Esophagus squamous epithelium (tissue), 5 donors: ENCODE results near the gene MOSMO. TPM values are rescaled to one million over a fixed set of nuclear protein-coding genes. Genes with fewer than 3 reads are reported as not detected.
"Not testable (repeated sequence)": the region's sequence is repeated elsewhere in the genome, so short reads cannot be mapped to it uniquely, and the experiment has no call there.

Experiments used
- DNase-seq: peaks from one replicate; lab custom pipeline; 2025; lab: John Stamatoyannopoulos, UW
- H3K27ac ChIP-seq, 4 donors: fragments of 200-600 bp; sonication (generic); one replicate each; pipeline ENCODE4 v1.5.1; 2016 to 2019; ENCODE audit warnings: mild to moderate bottlenecking in 1 of 4
- H3K27me3 ChIP-seq, 4 donors: fragments of 200-600 bp; sonication (generic); 1 replicate in 3 of 4; 2 replicates in 1 of 4; pipeline versions ENCODE4 v1.5.1 to v1.6.0; 2017 to 2021; ENCODE audit warnings: antibody characterized with exemption in 1 of 4
- H3K36me3 ChIP-seq, 3 donors: fragments of 200-600 bp; sonication (generic); one replicate each; pipeline ENCODE4 v1.5.1; 2016 to 2019
- H3K4me1 ChIP-seq, 3 donors: fragments of 200-600 bp; sonication (generic); one replicate each; pipeline ENCODE4 v1.5.1; 2017 to 2019
- H3K4me3 ChIP-seq, 4 donors: fragments of 200-600 bp; sonication (generic); 1 replicate in 3 of 4; 2 replicates in 1 of 4; pipeline ENCODE4 v1.5.1; 2016 to 2019; ENCODE audit warnings: mild to moderate bottlenecking in 2 of 4, moderate library complexity in 1 of 4
- H3K9me3 ChIP-seq, 3 donors: fragments of 200-600 bp; sonication (generic); one replicate each; pipeline ENCODE4 v1.5.1; 2016 to 2019
- CTCF ChIP-seq, 6 experiments: fragments of 450-650 bp in 4 of 6; fragments of 200-600 bp in 2 of 6; sonication (generic) in 2 of 6; IDR thresholded peaks; one replicate each; pipeline ENCODE4 v1.5.1; 2016 to 2019; ENCODE audit warnings: antibody characterized with exemption in 6 of 6, mild to moderate bottlenecking in 4 of 6, moderate library complexity in 4 of 6
- POLR2A ChIP-seq, 4 donors: fragments of 450-650 bp; IDR thresholded peaks; one replicate each; pipeline ENCODE4 v1.6.1; 2017; ENCODE audit warnings: antibody characterized with exemption in 4 of 4, mild to moderate bottlenecking in 4 of 4, moderate library complexity in 3 of 4
- WGBS, 2 donors: methylation state at CpG; one replicate each; pipeline ENCODE4 v1.1.5; 2018; 5-methylcytosine and 5-hydroxymethylcytosine counted together
- intact Hi-C: fragments of 100-400 bp; cut with DNase I; formaldehyde crosslinking; loops from one replicate; pipeline ENCODE4 v1.15.0; 2022
- total RNA-seq, 4 donors: library from RNA; depleted of rRNA; stranded (reverse); fragments of >200 nt; gene quantifications; one replicate each; pipeline ENCODE4 v1.1.0, GENCODE V29; 2016
- donor health status: DM: yes; HTN: yes; CAD: no.

Gene MOSMO
- total RNA-seq, 4 donors from 2014 or later: 4.5 to 18.9 (median 12.5) TPM

GRCh38 chr16:21997697-21998480 is 10.0 kb upstream of the MOSMO start:
- H3K27me3 ChIP-seq: no peaks in the 10 kb centered on the region
- peak overlapping the region in 2 of 4 donors; percentile 24 to 26 for H3K27ac ChIP-seq
- DNase-seq: no peak
- H3K4me1 ChIP-seq: peaks cover 0 to 37% (median 11%) of the 10 kb centered on the region in 3 donors
- intact Hi-C loops: loop anchor here (10.0 kb wide), 1 partner anchor 187 kb away; no protein-coding TSS in a partner anchor
- 75 to 86% methylated on average over 6 to 7 of the region's 7 CpGs for WGBS, 2 donors
- H3K36me3 ChIP-seq: no peaks in the 10 kb centered on the region
- H3K9me3 ChIP-seq: no peaks in the 10 kb centered on the region
- TF ChIP-seq POLR2A (IDR thresholded peaks at IDR 0.05): no peak
- TF ChIP-seq CTCF (IDR thresholded peaks at IDR 0.05): no peak
- H3K4me3 ChIP-seq: no peak overlapping the region

- WGBS, 2 donors: 0 to 23% methylated on average over 1 of the region's 1 CpG
- Histone ChIP-seq H3K4me1 (peaks cover 0 to 37% (median 11%) of the 10 kb centered on the region in 3 donors), H3K27ac (peak overlapping the region in 1 of 4 donors; percentile 15), H3K9me3 (no peaks in the 10 kb centered on the region), H3K4me3 (no peak overlapping the region), H3K36me3 (no peaks in the 10 kb centered on the region), H3K27me3 (no peaks in the 10 kb centered on the region)
- no peak for DNase-seq
- TF ChIP-seq CTCF (IDR thresholded peaks at IDR 0.05) (no peak), POLR2A (IDR thresholded peaks at IDR 0.05) (no peak)
- intact Hi-C loops: loop anchor here (5.0 kb wide), 2 partner anchors 71 to 296 kb away; partner anchors contain the start of gene POLR3E
Observed at GRCh38 chr16:22001591-22001990, 6.3 kb upstream of the MOSMO start.

- not testable (repeated sequence) for H3K9me3 ChIP-seq, H3K27me3 ChIP-seq, H3K36me3 ChIP-seq, DNase-seq, H3K27ac ChIP-seq, H3K4me3 ChIP-seq
- 63 to 100% methylated on average over 1 of the region's 1 CpG for WGBS, 2 donors
- intact Hi-C loops: loop anchor here (5.0 kb wide), 2 partner anchors 70 to 295 kb away; partner anchors contain the start of gene POLR3E
- H3K4me1 ChIP-seq: peaks cover 0 to 42% (median 13%) of the 10 kb centered on the region in 3 donors
Observed at GRCh38 chr16:22002047-22002446, 5.9 kb upstream of the MOSMO start.

- peaks cover 0 to 42% (median 16%) of the 10 kb centered on the region in 3 donors for H3K4me1 ChIP-seq
- no peaks in the 10 kb centered on the region for H3K9me3 ChIP-seq
- H3K27me3 ChIP-seq: no peaks in the 10 kb centered on the region
- TF ChIP-seq CTCF (IDR thresholded peaks at IDR 0.05) (no peak), POLR2A (IDR thresholded peaks at IDR 0.05) (no peak)
- no peak overlapping the region for H3K4me3 ChIP-seq
- no peaks in the 10 kb centered on the region for H3K36me3 ChIP-seq
- intact Hi-C loops: loop anchor here (5.0 kb wide), 2 partner anchors 69 to 294 kb away; partner anchors contain the start of gene POLR3E
- H3K27ac ChIP-seq: no peak overlapping the region
- WGBS, 2 donors: 87% methylated on average over 3 to 4 of the region's 4 CpGs
- DNase-seq: no peak
Observed at GRCh38 chr16:22003195-22003594, 4.7 kb upstream of the MOSMO start.

GRCh38 chr16:22004341-22004740 is 3.6 kb upstream of the MOSMO start:
- Histone ChIP-seq H3K27ac (no peak overlapping the region), H3K4me3 (no peak overlapping the region), H3K4me1 (peaks cover 7 to 39% (median 23%) of the 10 kb centered on the region in 3 donors), H3K36me3 (no peaks in the 10 kb centered on the region), H3K27me3 (no peaks in the 10 kb centered on the region), H3K9me3 (no peaks in the 10 kb centered on the region)
- intact Hi-C loops: loop anchor here (5.0 kb wide), 2 partner anchors 68 to 293 kb away; partner anchors contain the start of gene POLR3E
- no peak for DNase-seq
- WGBS, 2 donors: no CpG with 5 or more reads among the region's 3 CpGs
- TF ChIP-seq POLR2A (IDR thresholded peaks at IDR 0.05): no peak
- TF ChIP-seq CTCF (IDR thresholded peaks at IDR 0.05): no peak
